Fibroblast of lung (primary cell): ENCODE results near the gene PCP4. TPM values are rescaled to one million over a fixed set of nuclear protein-coding genes. Genes with fewer than 3 reads are reported as not detected.

Experiments used
- DNase-seq, 2 donors: peaks; one replicate each; pipeline versions ENCODE4 v3.0.0 to v3.0.0-alpha.2; 2010; ENCODE audit warnings: low read depth in 2 of 2
- H2AFZ ChIP-seq: 2 replicates; pipeline ENCODE4 v1.5.1; 2012; ENCODE audit warnings: low read length, control low read depth, inconsistent platforms
- H3K27ac ChIP-seq: 2 replicates; pipeline ENCODE4 v1.5.1; 2011; ENCODE audit warnings: low read length, control low read depth; ENCODE audit not compliant: insufficient read depth
- H3K27me3 ChIP-seq: 2 replicates; pipeline ENCODE4 v1.5.1; 2011; ENCODE audit warnings: mild to moderate bottlenecking, low read length; ENCODE audit not compliant: control insufficient read depth, insufficient read depth
- H3K36me3 ChIP-seq: 2 replicates; pipeline ENCODE4 v1.5.1; 2011; ENCODE audit warnings: low read length; ENCODE audit not compliant: control insufficient read depth, insufficient read depth
- H3K4me1 ChIP-seq: 2 replicates; pipeline ENCODE4 v1.5.1; 2011; ENCODE audit warnings: low read length; ENCODE audit not compliant: control insufficient read depth, insufficient read depth; ENCODE audit errors: extremely low read depth
- H3K4me2 ChIP-seq: 2 replicates; pipeline ENCODE4 v1.5.1; 2011; ENCODE audit warnings: low read length, control low read depth; ENCODE audit not compliant: insufficient read depth; ENCODE audit errors: extremely low read depth
- H3K4me3 ChIP-seq, 4 experiments: fragments of 200-600 bp in 1 of 4; sonication (generic) in 1 of 4; replicated peaks in 1 of 4; 2 replicates each; pipeline ENCODE4 v1.5.1; 2011 to 2016; ENCODE audit warnings: low read length in 4 of 4, low read depth in 3 of 4, mild to moderate bottlenecking in 3 of 4, control low read depth in 2 of 4, inconsistent platforms in 1 of 4, mixed read lengths in 1 of 4; ENCODE audit not compliant: insufficient read depth in 1 of 4; ENCODE audit errors: control extremely low read depth in 1 of 4
- H3K79me2 ChIP-seq: 2 replicates; pipeline ENCODE4 v1.5.1; 2012; ENCODE audit warnings: mild to moderate bottlenecking, low read length, inconsistent platforms; ENCODE audit not compliant: control insufficient read depth, insufficient read depth
- H3K9ac ChIP-seq: 2 replicates; pipeline ENCODE4 v1.5.1; 2011; ENCODE audit warnings: mild to moderate bottlenecking, low read length, control low read depth; ENCODE audit not compliant: insufficient read depth
- H3K9me3 ChIP-seq: 2 replicates; pipeline ENCODE4 v1.5.1; 2012; ENCODE audit warnings: low read depth, low read length; ENCODE audit not compliant: control insufficient read depth, insufficient read depth
- H4K20me1 ChIP-seq: 2 replicates; pipeline ENCODE4 v1.5.1; 2011; ENCODE audit warnings: low read length; ENCODE audit not compliant: control insufficient read depth, insufficient read depth; ENCODE audit errors: extremely low read depth
- EZH2 ChIP-seq: IDR thresholded peaks from 2 replicates; pipeline ENCODE4 v1.5.1; 2012; ENCODE audit warnings: low read length, control low read depth, mild to moderate bottlenecking; ENCODE audit errors: missing control alignments
- polyA plus RNA-seq, 2 donors: library from polyadenylated mRNA; depleted of rRNA in 1 of 2; stranded (reverse) in 1 of 2; unstranded in 1 of 2; fragments of >200 nt; gene quantifications; 2 replicates each; pipeline ENCODE4 v1.2.1, GENCODE V29; 2011 to 2012; ENCODE audit warnings: missing spikeins in 1 of 2
- total RNA-seq: library from RNA; depleted of rRNA; stranded (reverse); fragments of >200 nt; gene quantifications from 2 replicates; pipeline ENCODE4 v1.2.1, GENCODE V29; 2014
- TF ChIP-seq, protein P1 (sequence below), 2 donors: IDR thresholded peaks in 1 of 2; conservative IDR thresholded peaks in 1 of 2; 1 replicate in 1 of 2; 2 replicates in 1 of 2; pipeline ENCODE4 v1.5.1; 2011 to 2012; ENCODE audit warnings: low read length in 2 of 2, control low read depth in 1 of 2, inconsistent platforms in 1 of 2, low read depth in 1 of 2, mild to moderate bottlenecking in 1 of 2

The PCP4 gene
- total and polyA plus RNA-seq, 2 donors (not counting 1 experiment from before 2014, with no cell fraction given), result not detected

GRCh38 chr21:39932335-39932734 is 65.1 kb downstream of the PCP4 start:
- H3K79me2 ChIP-seq, result no peaks in the 10 kb centered on the region
- no peak overlapping the region for H3K4me3 ChIP-seq
- H2AFZ ChIP-seq, result no peak overlapping the region
- no peak overlapping the region for H3K9ac ChIP-seq
- no peak overlapping the region for H3K27ac ChIP-seq
- H3K27me3 ChIP-seq, result no peaks in the 10 kb centered on the region
- no peaks in the 10 kb centered on the region for H4K20me1 ChIP-seq
- H3K4me1 ChIP-seq, result no peaks in the 10 kb centered on the region
- no peaks in the 10 kb centered on the region for H3K36me3 ChIP-seq
- no peak overlapping the region for H3K4me2 ChIP-seq
- H3K9me3 ChIP-seq, result no peaks in the 10 kb centered on the region
- TF ChIP-seq, protein P1, sequence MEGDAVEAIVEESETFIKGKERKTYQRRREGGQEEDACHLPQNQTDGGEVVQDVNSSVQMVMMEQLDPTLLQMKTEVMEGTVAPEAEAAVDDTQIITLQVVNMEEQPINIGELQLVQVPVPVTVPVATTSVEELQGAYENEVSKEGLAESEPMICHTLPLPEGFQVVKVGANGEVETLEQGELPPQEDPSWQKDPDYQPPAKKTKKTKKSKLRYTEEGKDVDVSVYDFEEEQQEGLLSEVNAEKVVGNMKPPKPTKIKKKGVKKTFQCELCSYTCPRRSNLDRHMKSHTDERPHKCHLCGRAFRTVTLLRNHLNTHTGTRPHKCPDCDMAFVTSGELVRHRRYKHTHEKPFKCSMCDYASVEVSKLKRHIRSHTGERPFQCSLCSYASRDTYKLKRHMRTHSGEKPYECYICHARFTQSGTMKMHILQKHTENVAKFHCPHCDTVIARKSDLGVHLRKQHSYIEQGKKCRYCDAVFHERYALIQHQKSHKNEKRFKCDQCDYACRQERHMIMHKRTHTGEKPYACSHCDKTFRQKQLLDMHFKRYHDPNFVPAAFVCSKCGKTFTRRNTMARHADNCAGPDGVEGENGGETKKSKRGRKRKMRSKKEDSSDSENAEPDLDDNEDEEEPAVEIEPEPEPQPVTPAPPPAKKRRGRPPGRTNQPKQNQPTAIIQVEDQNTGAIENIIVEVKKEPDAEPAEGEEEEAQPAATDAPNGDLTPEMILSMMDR (conservative IDR thresholded peaks at IDR 0.05 in 1 of 2, IDR thresholded peaks at IDR 0.05 in 1 of 2; ENCODE audit: low read depth in 1 of 2, low read length in 2 of 2), result no peak
- TF ChIP-seq EZH2, result no peak
- no peak for DNase-seq

GRCh38 chr21:39934895-39935294 is 67.7 kb downstream of the PCP4 start:
- Histone ChIP-seq H3K4me3 (no peak overlapping the region), H3K9me3 (no peaks in the 10 kb centered on the region), H3K4me2 (no peak overlapping the region), H4K20me1 (no peaks in the 10 kb centered on the region), H3K36me3 (no peaks in the 10 kb centered on the region), H3K9ac (no peak overlapping the region), H3K79me2 (no peaks in the 10 kb centered on the region), H3K27ac (no peak overlapping the region), H3K4me1 (no peaks in the 10 kb centered on the region), H2AFZ (no peak overlapping the region), H3K27me3 (no peaks in the 10 kb centered on the region)
- TF ChIP-seq, protein P1 (conservative IDR thresholded peaks at IDR 0.05 in 1 of 2, IDR thresholded peaks at IDR 0.05 in 1 of 2; ENCODE audit: low read depth in 1 of 2, low read length in 2 of 2), result no peak
- TF ChIP-seq EZH2, result no peak
- DNase-seq, result no peak

GRCh38 chr21:39935716-39936115 is 68.5 kb downstream of the PCP4 start:
- no peak for DNase-seq
- Histone ChIP-seq H2AFZ (no peak overlapping the region), H3K36me3 (no peaks in the 10 kb centered on the region), H3K9ac (no peak overlapping the region), H3K4me1 (no peaks in the 10 kb centered on the region), H4K20me1 (no peaks in the 10 kb centered on the region), H3K27ac (no peak overlapping the region), H3K4me2 (no peak overlapping the region), H3K79me2 (no peaks in the 10 kb centered on the region), H3K9me3 (no peaks in the 10 kb centered on the region), H3K4me3 (no peak overlapping the region), H3K27me3 (no peaks in the 10 kb centered on the region)
- TF ChIP-seq, protein P1 (conservative IDR thresholded peaks at IDR 0.05 in 1 of 2, IDR thresholded peaks at IDR 0.05 in 1 of 2; ENCODE audit: low read depth in 1 of 2, low read length in 2 of 2), result no peak
- no peak for TF ChIP-seq EZH2
